HG02885 (cell line): ENCODE results near the gene CASP8AP2.
"Not testable (repeated sequence)": the region's sequence is repeated elsewhere in the genome, so short reads cannot be mapped to it uniquely, and the experiment has no call there.

ENCODE experiments used
- ATAC-seq: cut with Tn5 transposase; IDR thresholded peaks from one replicate; pipeline ENCODE4 v1.9.1; 2021; ENCODE audit warnings: mild to moderate bottlenecking; ENCODE audit not compliant: unreplicated experiment, poor library complexity

Gene CASP8AP2

GRCh38 chr6:89819336-89820130 lies 10.1 kb upstream of the CASP8AP2 start, which contains the start of gene MDN1:
Gene MDN1, minus strand, starts transcription at chr6:89819794. Its CDS starts 187 bp downstream, at chr6:89819607.
- ATAC-seq, result peak; percentile 96

GRCh38 chr6:89826029-89826528 lies 3.6 kb upstream of the CASP8AP2 start:
- no peak for ATAC-seq

DNA sequence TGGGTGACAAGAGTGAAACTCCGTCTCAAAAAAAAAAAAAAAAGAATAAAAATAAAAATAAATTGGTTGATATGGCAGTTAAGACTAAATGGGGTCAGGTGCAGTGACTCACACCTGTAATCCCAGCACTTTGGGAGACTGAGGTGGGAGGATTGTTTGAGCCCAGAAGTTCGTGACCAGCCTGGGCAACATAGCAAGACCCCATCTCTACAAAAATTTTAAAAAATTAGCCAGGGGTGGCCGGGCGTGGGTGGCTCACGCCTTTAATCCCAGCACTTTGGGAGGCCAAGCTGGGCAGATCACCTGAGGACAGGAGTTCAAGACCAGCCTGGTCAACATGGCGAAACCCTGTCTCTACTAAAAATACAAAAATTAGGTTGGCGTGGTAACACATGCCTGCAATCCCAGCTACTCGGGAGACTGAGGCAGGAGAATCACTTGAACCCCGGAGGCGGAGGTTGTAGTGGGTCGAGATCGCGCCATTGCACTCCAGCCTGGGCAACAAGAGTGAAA lies 1.1 kb upstream of the CASP8AP2 start:
- not testable (repeated sequence) for ATAC-seq

GRCh38 chr6:89828988-89829471 lies 650 bp upstream of the CASP8AP2 start:
- ATAC-seq, result peak; percentile 35

DNA sequence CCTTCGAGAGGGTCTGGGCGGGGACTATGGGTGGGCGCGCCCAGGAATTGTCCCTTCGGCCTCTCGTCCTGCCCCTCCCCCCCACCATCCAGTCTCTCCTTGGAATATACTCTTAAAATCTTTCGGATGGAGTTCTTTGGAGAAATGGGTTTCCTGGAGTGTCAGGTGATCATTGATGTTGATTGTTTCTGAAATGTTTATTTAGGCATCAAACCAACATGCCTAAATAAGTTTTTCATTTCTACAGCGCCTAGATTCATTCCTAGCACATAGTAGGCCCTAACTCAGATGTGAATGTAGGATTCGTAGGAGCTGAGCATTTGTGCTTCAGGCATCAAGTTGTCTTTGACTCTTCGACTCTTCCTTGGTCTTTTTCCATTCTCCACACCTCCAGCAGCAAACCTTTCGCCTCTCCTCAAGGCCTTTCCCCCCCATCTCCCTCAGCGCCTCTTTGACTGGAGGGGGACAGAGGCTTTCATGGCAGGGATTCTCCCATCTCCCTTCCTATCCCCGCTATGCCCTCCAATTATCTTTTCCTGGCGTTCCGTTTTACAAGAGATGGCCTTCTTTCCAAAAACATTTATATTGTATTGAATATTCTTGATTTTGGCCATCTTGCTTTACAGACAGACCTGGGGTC lies 610 bp downstream of the CASP8AP2 start:
- no peak for ATAC-seq

GRCh38 chr6:89834884-89835792 lies 5.5 kb downstream of the CASP8AP2 start:
- ATAC-seq, result peak; percentile 96

GRCh38 chr6:89836639-89837222 lies 7.1 kb downstream of the CASP8AP2 start:
- no peak for ATAC-seq

DNA sequence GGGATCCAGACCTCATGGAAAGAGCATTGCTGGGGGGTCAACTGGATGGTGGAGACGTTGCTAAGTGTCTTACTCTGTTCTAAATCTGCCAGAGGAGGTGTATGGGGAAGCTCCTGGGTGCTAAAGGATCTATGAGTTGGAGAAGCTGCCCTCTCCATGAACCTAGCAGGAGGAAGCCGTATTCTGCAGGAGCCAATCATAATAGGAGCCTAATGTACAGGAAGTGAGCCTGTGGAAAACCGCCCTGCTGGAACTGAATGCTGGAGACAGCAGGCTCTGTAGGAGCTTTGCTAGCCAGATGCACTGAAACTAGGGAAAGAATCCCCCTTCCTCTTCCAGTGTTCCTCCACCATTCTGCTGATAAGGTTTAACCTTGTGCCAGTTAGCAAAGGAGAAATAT lies 10.9 kb downstream of the CASP8AP2 start:
- no peak for ATAC-seq

DNA sequence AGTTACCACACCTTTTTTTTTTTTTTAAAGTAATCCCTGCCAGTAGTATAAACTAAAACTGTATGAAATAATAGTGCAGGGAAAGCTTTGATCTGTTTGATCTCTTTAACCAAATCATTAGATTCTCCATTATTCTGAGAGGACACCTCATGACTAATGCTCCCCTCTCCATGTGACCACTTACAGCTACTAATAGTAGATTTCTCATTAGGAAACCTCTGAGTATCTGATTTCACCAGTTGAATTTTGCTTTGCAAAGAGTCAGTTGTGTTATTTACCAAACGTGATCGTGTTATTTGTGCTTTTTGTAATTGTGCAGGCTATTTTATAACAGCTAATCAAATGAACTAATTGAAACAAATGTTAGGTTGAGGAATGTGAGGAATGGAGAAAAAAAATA lies 12.5 kb downstream of the CASP8AP2 start:
- no peak for ATAC-seq

GRCh38 chr6:89843070-89843469 lies 13.4 kb downstream of the CASP8AP2 start:
- no peak for ATAC-seq

- ATAC-seq, result not testable (repeated sequence)
These were observed 17.8 kb downstream of the CASP8AP2 start for GRCh38 chr6:89847513-89847912.

DNA sequence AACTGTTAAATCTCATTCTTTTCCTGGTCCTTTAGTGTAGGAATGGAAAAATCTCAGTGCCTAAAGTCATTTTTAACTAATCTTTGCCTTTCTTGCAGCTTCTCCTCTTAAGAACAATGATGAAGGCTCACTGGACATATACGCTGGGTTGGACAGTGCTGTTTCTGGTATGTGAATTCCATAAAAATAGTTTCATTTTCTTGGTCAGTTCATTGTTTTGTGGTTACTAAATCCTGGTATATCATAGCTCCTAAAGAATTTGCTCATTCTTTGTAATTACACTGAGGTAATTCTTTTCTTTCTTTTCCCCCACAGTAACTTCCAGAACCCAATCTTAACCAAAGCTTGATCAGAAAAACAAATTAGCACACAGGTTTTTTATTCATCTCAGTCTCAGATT lies 23.4 kb downstream of the CASP8AP2 start:
- no peak for ATAC-seq

- ATAC-seq, result no peak
These were observed 28.4 kb downstream of the CASP8AP2 start for GRCh38 chr6:89858041-89858440.

GRCh38 chr6:89859744-89860143 lies 30.1 kb downstream of the CASP8AP2 start:
- peak; percentile 71 for ATAC-seq

GRCh38 chr6:89862273-89862672 lies 32.6 kb downstream of the CASP8AP2 start:
- peak; percentile 71 for ATAC-seq

DNA sequence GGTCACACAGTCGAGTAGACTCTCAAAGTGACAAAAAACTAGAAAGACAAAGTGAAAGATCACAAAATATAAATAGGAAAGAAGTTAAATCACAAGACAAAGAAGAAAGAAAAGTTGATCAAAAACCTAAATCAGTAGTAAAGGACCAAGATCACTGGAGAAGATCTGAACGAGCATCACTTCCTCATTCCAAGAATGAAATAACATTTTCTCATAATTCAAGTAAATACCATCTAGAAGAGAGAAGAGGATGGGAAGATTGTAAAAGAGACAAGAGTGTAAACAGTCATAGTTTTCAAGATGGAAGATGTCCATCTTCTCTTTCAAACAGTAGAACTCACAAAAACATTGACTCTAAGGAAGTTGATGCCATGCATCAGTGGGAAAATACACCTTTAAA lies 33.0 kb downstream of the CASP8AP2 start:
- peak; percentile 15 for ATAC-seq

DNA sequence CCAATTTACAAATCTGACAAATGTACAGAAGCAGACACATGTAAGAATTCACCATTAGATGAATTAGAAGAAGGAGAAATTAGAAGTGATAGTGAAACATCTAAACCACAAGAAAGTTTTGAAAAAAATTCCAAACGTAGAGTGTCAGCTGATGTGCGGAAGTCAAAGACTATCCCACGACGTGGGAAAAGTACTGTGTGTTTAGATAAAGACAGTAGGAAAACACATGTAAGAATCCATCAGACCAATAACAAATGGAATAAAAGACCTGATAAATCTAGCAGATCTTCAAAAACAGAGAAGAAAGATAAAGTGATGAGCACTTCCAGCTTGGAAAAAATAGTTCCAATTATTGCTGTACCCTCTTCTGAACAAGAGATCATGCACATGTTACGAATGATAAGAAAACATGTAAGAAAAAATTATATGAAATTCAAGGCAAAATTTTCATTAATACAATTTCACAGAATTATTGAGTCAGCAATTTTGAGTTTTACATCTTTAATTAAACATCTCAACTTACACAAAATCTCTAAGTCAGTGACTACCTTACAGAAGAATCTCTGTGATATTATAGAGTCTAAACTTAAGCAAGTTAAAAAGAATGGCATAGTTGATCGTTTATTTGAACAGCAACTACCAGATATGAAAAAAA lies 36.5 kb downstream of the CASP8AP2 start:
- no peak for ATAC-seq

- no peak for ATAC-seq
These were observed 44.0 kb downstream of the CASP8AP2 start for GRCh38 chr6:89873721-89874120.

GRCh38 chr6:89874438-89874837 lies 44.8 kb downstream of the CASP8AP2 start:
- ATAC-seq, result no peak
